ENCODE data around the gene TYW3.

- TF ChIP-seq POLR2A (IDR thresholded peaks at IDR 0.05; ENCODE audit: low read length) (no peak), GATA1 (IDR thresholded peaks at IDR 0.05; ENCODE audit: low read depth, low read length) (no peak)
These were observed 6.9 kb upstream of the TYW3 start for GRCh38 chr1:74726063-74726462.
